SKM-1 treated with dmso at 0.1 percent for 144 hours (cell line): ENCODE data around the gene HELZ2.
"Not testable (repeated sequence)": the region's sequence is repeated elsewhere in the genome, so short reads cannot be mapped to it uniquely, and the experiment has no call there.

ENCODE experiments used
- DNase-seq: peaks from one replicate; lab custom pipeline; 2025; ENCODE audit not compliant: unreplicated experiment; lab: John Stamatoyannopoulos, UW

HELZ2 gene

DNA sequence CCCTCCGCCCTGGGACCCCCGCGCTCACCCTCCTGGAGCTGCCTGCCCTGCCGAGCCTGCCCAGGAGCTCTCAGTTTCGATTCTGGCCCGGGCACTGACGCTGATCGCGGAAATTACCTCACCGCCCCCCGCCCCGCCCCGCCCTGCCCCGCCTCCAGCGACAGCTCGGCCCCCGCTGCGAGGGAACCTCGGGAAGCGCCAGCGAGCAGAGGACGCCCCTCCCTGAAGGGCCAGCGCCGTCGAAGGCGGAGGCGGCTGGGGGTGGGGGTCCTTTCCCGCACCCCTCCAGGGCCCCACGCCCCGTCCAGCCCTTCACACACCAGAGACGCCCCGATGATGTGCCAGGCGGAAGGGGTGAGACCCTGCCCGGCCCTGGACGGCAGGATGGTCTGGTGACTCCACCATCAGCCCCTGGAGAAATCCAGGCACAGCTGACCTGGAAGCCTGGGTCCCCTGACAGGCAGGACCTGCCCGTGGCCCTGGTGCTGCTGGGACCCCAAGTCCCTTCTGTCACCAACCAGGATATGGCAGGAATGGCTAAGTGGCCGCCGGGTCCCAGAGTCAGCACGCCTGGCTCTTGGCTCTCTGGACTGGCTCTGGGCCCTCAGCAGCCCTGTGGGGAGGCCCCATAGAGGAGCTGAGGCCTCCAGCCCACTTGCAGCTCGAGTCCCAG is at the start of gene HELZ2:
HELZ2 (minus strand) TSS at position 84 of the 673 bp plus-strand sequence. CDS start 1,854 bp downstream, outside the sequence.
- DNase-seq: peak; percentile 18

DNA sequence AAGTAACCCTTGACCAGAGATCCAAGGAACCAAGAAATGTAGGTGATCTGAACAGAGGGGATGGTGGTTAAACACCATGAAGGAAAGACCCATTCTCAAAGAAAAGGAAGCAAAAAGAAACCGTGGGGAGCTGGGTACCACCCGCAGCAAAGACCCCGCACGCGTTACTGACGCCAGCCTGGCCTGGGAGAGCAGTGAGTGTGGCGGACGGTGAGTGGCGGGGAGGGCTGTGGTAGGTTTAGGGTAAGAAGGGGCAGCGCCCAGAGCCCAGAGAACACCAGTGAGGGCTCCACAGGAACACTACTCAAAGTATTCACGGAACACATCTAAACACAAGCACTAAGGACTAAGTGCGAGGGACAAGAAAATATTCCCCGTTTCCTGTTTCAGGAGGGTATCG is 48.7 kb upstream of the HELZ2 start:
- DNase-seq: no peak

GRCh38 chr20:63622096-63622495 is 48.1 kb upstream of the HELZ2 start:
- no peak for DNase-seq

DNA sequence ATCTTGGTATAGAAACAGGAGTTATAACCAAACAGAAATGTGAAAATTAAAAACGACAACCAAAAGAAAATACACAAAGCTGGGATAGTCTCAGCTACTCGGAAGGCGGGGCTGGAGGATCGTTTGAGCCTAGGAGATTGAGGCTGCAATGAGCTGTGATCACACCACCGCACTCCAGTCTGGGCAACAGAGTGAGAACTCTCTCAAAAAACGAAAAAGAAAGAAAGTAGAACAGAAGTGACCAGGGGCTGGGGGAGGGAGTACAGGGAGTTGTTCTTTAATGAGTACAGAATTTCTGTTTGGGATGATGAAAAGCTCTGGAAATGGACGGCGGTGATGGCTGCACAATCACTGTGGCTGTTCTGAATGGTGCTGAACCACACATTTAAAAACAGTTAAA is 47.0 kb upstream of the HELZ2 start:
- no peak for DNase-seq

- DNase-seq: no peak
Observed at GRCh38 chr20:63619505-63619904, 45.5 kb upstream of the HELZ2 start.

DNA sequence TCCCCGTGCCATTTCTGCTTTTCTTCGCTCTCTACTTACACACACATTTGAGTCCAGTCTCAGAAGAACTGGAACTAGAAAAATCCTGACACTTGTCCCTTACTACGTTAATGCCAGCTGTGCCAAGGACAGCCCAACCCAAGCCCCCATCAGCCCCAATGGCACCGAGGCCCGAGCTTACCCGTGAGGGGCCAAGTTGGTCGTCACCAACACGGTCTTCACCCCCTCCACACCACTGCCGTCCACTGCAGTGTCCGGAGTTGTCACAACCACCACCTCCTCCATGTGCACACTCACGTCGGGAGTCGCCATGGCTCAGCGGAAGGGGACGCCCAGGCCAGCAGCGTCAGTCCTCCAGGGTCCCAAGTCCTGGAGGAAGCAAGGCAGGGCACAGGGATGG is 45.0 kb upstream of the HELZ2 start:
- no peak for DNase-seq

- DNase-seq: no peak
Observed at GRCh38 chr20:63618291-63618980, 44.4 kb upstream of the HELZ2 start.

DNA sequence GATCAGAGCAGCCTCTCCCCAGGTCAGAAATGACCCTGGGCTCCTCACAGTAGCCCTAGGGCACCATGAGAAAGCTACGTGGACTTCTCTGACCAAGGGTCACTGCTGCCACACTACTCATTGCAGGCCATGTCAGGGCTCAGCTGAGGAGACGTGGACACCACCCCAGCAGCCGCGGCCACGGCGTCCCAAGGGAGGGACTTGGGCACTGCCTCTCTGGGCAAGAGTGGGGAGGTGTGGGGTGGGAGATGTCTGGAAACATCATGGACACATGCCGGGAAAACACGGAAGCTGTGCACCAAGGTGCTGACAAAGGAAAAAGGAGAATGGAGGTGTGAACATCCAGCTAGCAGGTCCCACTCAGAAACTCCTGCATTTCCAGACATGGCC is 43.8 kb upstream of the HELZ2 start:
- DNase-seq: no peak

DNA sequence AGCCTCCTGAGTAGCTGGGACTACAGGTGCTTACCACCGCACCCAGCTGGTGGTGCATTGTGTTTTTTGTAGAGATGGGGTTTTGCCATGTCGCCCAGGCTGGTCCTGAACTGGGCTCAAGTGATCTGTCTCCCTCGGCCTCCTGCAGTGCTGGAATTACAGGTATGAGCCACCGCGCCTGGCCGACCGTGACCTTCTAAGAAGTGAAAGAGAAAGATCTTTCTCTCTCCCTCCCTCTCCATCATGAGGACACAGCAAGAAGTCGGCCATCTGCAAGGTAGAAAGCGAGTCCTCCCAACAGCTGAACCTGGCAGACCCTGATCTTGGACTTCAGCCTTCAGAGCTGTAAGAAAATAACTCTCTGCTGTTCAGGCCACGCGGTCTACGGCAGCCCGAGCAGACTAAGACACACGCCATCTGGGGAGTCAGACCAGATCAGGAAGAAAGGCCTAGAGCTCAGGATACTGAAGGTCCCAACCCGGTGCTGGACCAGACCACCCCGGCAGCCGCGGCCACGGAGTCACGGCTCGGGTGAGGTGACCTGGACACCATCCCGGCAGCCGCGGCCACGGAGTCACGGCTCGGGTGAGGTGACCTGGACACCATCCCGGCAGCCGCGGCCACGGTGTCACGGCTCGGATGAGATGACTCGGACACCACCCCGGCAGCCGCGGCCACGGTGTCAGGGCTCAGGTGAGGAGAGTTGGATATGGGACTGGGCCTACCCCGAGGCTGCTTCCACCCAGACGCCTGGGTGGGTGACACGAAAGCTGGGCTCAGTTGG is 43.2 kb upstream of the HELZ2 start:
- DNase-seq: no peak

DNA sequence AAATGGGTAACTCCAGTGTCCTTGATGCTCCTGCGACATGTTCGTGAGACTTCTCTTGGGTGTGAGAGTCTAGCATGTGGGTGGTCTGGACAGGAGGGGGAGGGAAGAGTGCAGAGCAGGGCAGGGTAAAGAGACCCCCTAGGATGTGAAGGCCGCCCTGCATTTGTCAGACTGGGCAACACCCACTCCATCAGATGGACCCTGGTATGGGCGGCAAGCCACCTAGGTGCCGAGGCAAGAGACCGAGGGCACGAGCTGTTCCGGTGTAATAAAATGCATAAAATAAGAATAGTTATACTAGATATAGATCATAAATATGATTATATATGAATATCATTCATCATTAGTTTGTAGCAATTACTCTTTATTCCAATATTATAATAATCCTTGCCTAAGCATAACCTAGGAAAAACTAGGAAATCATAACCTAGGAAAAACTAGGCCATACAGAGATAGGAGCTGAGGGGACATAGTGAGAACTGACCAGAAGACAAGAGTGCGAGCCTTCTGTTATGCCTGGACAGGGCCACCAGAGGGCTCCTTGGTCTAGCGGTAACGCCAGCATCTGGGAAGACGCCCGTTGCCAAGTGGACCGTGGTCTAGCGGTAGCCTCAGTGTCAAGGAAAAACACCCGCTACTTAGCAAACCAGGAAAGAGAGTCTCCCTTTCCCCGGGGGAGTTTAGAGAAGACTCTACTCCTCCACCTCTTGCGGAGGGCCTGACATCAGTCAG is 40.0 kb upstream of the HELZ2 start:
- not testable (repeated sequence) for DNase-seq

DNA sequence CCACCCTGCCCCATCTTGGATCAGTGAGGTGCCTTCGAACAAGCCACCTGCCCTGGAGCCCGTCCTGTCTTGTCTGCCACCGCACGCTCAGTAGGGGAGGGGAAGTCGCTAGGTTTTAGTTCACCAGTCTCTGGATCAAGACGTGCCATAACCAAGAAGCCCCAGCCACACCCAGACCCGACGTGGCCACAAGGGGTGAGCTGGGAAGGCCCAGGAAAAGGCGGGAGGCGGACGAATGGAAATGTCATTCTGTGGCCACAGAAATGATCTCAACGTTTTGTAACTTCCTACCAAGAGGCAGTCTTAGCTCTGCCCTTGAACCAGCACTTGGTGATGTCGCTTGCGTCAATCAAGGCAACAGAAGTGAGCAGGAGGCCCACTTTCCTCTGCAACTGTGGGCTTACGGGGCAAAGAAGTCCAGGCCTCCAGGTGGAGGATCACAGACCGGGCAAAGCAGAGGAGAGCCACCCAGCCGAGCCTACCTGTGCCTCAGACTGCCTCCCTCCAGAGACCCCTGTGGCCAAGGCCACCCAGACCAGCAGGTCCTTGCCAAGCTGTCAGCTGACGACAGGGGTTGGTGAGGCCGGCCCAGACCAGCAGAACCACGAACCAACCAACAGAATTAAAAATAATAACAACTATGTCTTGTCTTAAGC is 38.4 kb upstream of the HELZ2 start:
- peak; percentile 87 for DNase-seq

DNA sequence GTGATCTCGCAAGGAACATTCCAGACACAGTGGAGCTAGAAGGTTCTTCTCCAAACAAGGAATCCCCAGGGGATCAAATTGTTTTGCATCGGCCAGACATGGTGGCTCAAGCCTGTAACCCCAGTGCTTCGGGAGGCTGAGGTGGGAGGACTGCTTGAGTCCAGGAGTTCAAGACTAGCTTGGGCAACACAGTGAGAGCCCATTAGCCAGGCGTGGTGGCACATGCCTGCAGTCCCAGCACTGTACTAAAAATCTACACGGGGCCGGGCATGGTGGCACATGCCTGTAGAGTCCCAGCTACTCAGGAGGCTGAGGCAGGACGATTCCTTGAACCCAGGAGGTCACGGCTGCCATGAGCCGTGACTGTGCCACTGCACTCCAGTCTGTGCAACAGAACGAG is 37.6 kb upstream of the HELZ2 start:
- DNase-seq: no peak

- no peak for DNase-seq
Observed at GRCh38 chr20:63610581-63611435, 36.8 kb upstream of the HELZ2 start.

DNA sequence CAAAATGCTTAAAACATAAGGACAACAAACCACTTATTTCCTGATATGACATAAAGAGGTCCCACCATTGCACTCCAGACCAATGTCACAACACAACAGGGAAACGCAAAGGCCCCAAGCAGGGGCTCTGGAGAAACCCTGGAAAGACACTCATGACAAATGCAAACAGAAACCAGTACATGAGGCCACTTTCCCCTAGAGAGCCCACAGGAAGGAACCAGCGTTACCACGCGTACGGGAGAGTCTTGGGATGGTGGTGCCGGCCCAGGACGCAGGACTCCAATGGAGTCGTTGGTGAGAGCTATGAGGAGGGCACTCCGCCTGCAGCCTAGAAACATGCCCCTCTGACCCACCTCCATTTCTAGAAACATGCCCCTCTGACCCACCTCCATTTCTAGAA is 32.6 kb upstream of the HELZ2 start:
- DNase-seq: no peak

GRCh38 chr20:63602321-63602720 is 28.3 kb upstream of the HELZ2 start:
- no peak for DNase-seq

- DNase-seq: not testable (repeated sequence)
Observed at GRCh38 chr20:63601679-63602078, 27.6 kb upstream of the HELZ2 start.

DNA sequence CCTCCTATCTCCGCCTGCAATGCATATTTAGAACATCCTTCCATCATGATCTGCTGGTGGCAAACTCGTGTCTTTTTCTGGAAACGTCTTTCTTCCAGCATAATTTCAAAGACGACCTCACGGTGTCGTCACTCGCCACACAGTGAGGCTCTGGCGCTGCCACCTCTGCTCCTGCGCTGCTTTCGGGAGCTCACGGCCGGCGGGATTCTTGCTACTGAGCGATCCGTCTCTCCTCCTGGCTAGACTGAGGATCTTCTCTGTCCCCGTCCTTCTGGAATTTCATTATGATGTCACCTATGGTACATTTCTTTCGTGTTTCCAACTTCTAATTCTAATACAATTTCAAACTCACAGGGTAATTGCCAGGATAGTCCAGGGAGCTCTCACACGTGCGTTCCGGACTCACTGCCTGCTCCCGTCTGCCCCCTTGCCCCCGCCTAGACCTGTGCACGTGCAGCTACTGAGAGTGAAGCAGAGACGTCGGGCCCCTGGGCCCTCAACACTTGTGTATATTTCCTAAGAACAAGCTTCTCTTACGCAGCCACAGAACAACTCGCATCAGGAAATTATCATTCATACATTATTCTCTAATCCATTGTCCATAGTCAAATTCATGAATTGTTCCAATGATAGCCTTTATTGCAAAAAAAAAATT is 25.5 kb upstream of the HELZ2 start:
- DNase-seq: no peak

GRCh38 chr20:63598479-63599395 is 24.7 kb upstream of the HELZ2 start:
- DNase-seq: no peak
